Measurements from ENCODE around the gene PRKD3.

GRCh38 chr2:37361994-37362698 lies 37.5 kb upstream of the PRKD3 start:
- TF ChIP-seq TAF1 (IDR thresholded peaks at IDR 0.05; ENCODE audit: borderline replicate concordance, insufficient read depth, low read length) (no peak), SIN3A (IDR thresholded peaks at IDR 0.05; ENCODE audit: borderline replicate concordance, insufficient read depth, low read length) (no peak), POLR2AphosphoS5 (IDR thresholded peaks at IDR 0.05; ENCODE audit: low read depth, low read length) (no peak)
- TF ChIP-seq, protein P1, sequence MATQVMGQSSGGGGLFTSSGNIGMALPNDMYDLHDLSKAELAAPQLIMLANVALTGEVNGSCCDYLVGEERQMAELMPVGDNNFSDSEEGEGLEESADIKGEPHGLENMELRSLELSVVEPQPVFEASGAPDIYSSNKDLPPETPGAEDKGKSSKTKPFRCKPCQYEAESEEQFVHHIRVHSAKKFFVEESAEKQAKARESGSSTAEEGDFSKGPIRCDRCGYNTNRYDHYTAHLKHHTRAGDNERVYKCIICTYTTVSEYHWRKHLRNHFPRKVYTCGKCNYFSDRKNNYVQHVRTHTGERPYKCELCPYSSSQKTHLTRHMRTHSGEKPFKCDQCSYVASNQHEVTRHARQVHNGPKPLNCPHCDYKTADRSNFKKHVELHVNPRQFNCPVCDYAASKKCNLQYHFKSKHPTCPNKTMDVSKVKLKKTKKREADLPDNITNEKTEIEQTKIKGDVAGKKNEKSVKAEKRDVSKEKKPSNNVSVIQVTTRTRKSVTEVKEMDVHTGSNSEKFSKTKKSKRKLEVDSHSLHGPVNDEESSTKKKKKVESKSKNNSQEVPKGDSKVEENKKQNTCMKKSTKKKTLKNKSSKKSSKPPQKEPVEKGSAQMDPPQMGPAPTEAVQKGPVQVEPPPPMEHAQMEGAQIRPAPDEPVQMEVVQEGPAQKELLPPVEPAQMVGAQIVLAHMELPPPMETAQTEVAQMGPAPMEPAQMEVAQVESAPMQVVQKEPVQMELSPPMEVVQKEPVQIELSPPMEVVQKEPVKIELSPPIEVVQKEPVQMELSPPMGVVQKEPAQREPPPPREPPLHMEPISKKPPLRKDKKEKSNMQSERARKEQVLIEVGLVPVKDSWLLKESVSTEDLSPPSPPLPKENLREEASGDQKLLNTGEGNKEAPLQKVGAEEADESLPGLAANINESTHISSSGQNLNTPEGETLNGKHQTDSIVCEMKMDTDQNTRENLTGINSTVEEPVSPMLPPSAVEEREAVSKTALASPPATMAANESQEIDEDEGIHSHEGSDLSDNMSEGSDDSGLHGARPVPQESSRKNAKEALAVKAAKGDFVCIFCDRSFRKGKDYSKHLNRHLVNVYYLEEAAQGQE (IDR thresholded peaks at IDR 0.05; ENCODE audit: insufficient read depth in 1 of 2, low read depth in 2 of 2, low read length in 2 of 2): no peak
